Measurements from ENCODE around the gene BORCS5.

DNA sequence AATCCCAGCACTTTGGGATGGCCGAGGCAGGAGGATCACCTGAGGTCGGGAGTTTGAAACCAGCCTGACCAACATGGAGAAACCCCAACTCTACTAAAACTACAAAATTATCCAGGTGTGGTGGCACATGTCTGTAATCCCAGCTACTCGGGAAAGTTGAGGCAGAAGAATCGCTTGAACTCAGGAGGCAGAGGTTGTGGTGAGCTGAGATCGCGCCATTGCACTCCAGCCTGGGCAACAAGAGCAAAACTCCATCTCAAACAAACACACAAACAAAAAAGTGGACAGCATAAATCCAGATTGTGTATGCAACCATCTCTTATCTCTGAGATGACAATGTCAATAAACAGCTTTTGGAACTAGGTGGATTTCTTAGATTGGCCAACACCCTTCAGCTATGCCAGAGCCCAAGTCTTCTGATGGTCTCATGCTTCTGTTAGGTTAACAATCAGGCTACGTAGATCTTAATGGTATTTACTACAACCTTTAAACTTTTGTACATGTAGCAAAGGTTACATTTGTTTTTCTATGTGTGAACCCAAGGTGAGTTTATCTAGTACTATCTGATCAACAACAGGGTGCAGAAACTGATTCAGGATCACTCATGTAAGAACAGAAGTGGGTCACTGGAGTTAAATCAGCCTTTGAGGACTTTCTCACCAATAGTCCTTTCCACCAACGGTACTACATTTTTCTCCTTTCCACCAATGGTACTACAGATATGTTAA lies 132.1 kb downstream of the BORCS5 start:
- TF ChIP-seq POLR2AphosphoS5 (IDR thresholded peaks at IDR 0.05) = no peak
- TF ChIP-seq, protein P1, sequence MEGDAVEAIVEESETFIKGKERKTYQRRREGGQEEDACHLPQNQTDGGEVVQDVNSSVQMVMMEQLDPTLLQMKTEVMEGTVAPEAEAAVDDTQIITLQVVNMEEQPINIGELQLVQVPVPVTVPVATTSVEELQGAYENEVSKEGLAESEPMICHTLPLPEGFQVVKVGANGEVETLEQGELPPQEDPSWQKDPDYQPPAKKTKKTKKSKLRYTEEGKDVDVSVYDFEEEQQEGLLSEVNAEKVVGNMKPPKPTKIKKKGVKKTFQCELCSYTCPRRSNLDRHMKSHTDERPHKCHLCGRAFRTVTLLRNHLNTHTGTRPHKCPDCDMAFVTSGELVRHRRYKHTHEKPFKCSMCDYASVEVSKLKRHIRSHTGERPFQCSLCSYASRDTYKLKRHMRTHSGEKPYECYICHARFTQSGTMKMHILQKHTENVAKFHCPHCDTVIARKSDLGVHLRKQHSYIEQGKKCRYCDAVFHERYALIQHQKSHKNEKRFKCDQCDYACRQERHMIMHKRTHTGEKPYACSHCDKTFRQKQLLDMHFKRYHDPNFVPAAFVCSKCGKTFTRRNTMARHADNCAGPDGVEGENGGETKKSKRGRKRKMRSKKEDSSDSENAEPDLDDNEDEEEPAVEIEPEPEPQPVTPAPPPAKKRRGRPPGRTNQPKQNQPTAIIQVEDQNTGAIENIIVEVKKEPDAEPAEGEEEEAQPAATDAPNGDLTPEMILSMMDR (IDR thresholded peaks at IDR 0.05 in 8 of 11, conservative IDR thresholded peaks at IDR 0.05 in 3 of 11) = no peak
